PC-3 (cell line): Measurements from ENCODE around the gene AIFM1. TPM values are rescaled to one million over a fixed set of nuclear protein-coding genes. Genes with fewer than 3 reads are reported as not detected.

Source experiments
- ATAC-seq: fragments of 200-7000 bp; cut with Tn5 transposase; 2 replicates; pipeline ENCODE4 v1.9.1; 2020; ENCODE audit warnings: mild to moderate bottlenecking, moderate library complexity
- BruUV-seq: library from RNA; stranded (reverse); fragments of 400-500 nt; replicated peaks from 2 replicates; lab custom pipeline; 2021; lab: Mats Ljungman, UMichigan
- CTCF ChIA-PET: fragments of 300-600 bp; sonication (Branson Sonifier 250); formaldehyde crosslinking; loops from one replicate; lab custom pipeline; 2022; ENCODE audit warnings: antibody characterized with exemption; lab: Charles Lee
- POLR2A ChIA-PET: fragments of 300-600 bp; sonication (Branson Sonifier 250); formaldehyde crosslinking; loops from one replicate; lab custom pipeline; 2022; ENCODE audit warnings: antibody characterized with exemption; ENCODE audit not compliant: unreplicated experiment; lab: Charles Lee
- DNase-seq: peaks from one replicate; pipeline ENCODE4 v3.0.0-alpha.2; 2015
- H2AFZ ChIP-seq: fragments of 300-600 bp; sonication (generic); 2 replicates; pipeline ENCODE4 v1.6.0; 2016; ENCODE audit warnings: antibody characterized with exemption, low read length
- H3F3A ChIP-seq: fragments of 300-600 bp; sonication (generic); one replicate; pipeline ENCODE4 v1.6.0; 2017; ENCODE audit warnings: antibody characterized with exemption, low read length, control low read depth, mild to moderate bottlenecking; ENCODE audit not compliant: unreplicated experiment
- H3K27ac ChIP-seq: fragments of 300-600 bp; sonication (generic); 2 replicates; pipeline ENCODE4 v1.5.1; 2016; ENCODE audit warnings: mild to moderate bottlenecking, low read length
- H3K27me3 ChIP-seq: fragments of 300-600 bp; sonication (generic); 2 replicates; pipeline ENCODE4 v1.6.1; 2016; ENCODE audit warnings: low read length, mixed read lengths
- H3K36me3 ChIP-seq: fragments of 300-600 bp; sonication (generic); 2 replicates; pipeline ENCODE4 v1.6.1; 2016; ENCODE audit warnings: low read depth, mixed run types, low read length, mixed read lengths
- H3K4me1 ChIP-seq: fragments of 300-600 bp; sonication (generic); 2 replicates; pipeline ENCODE4 v1.5.1; 2016; ENCODE audit warnings: low read length; ENCODE audit not compliant: insufficient read depth
- H3K4me2 ChIP-seq: fragments of 300-600 bp; sonication (generic); 2 replicates; pipeline ENCODE4 v1.6.0; 2016; ENCODE audit warnings: low read length
- H3K4me3 ChIP-seq: fragments of 300-600 bp; sonication (generic); 2 replicates; pipeline ENCODE4 v1.5.1; 2016; ENCODE audit warnings: mild to moderate bottlenecking, low read length, mixed read lengths
- H3K79me2 ChIP-seq: fragments of 300-600 bp; sonication (generic); 2 replicates; pipeline ENCODE4 v1.6.1; 2017; ENCODE audit warnings: low read length, mixed read lengths
- H3K9ac ChIP-seq: fragments of 300-600 bp; sonication (generic); 2 replicates; pipeline ENCODE4 v1.6.0; 2016; ENCODE audit warnings: mild to moderate bottlenecking, low read length
- H3K9me2 ChIP-seq: fragments of 300-600 bp; sonication (generic); replicated peaks from 2 replicates; pipeline ENCODE4 v1.6.1; 2016; ENCODE audit warnings: mixed run types, low read length, mixed read lengths
- H3K9me3 ChIP-seq: fragments of 300-600 bp; sonication (generic); 2 replicates; pipeline ENCODE4 v1.6.1; 2016; ENCODE audit warnings: low read length, mixed read lengths
- H4K20me1 ChIP-seq: fragments of 300-600 bp; sonication (generic); 2 replicates; pipeline ENCODE4 v1.6.1; 2016; ENCODE audit warnings: low read length, mixed read lengths
- CTCF ChIP-seq: fragments of 300-600 bp; sonication (generic); conservative IDR thresholded peaks from 2 replicates; pipeline ENCODE4 v1.5.1; 2017; ENCODE audit warnings: antibody characterized with exemption, low read depth, mild to moderate bottlenecking, low read length
- EZH2 ChIP-seq: fragments of 300-600 bp; sonication (generic); IDR thresholded peaks from one replicate; pipeline ENCODE4 v1.6.1; 2017; ENCODE audit warnings: antibody characterized with exemption, mild to moderate bottlenecking, low read length; ENCODE audit not compliant: unreplicated experiment
- EZH2phosphoT487 ChIP-seq: fragments of 300-600 bp; sonication (generic); IDR thresholded peaks from 2 replicates; pipeline ENCODE4 v1.6.1; 2018; ENCODE audit warnings: mild to moderate bottlenecking, antibody characterized with exemption, low read length, borderline replicate concordance
- intact Hi-C: fragments of 100-400 bp; cut with micrococcal nuclease; formaldehyde crosslinking; loops from 2 replicates; pipeline ENCODE4 v1.9.0; 2023
- total RNA-seq: library from RNA; depleted of rRNA; stranded (reverse); fragments of >200 nt; gene quantifications from 2 replicates; pipeline ENCODE4 v1.2.3, GENCODE V29; 2014

The AIFM1 gene
- total RNA-seq, 1 experiment from 2014 or later = 51.8 TPM

GRCh38 chrX:130091980-130092522 lies 73.6 kb downstream of the AIFM1 start:
- H3K9ac ChIP-seq = no peak overlapping the region
- H4K20me1 ChIP-seq = no peaks in the 10 kb centered on the region
- no peak overlapping the region for H2AFZ ChIP-seq
- no TSS peak for BruUV-seq
- ATAC-seq (no peak), DNase-seq (no peak)
- intact Hi-C loops = no loop called here
- CTCF ChIA-PET = no interaction called here
- H3F3A ChIP-seq = no peaks in the 10 kb centered on the region
- H3K27ac ChIP-seq = no peak overlapping the region
- no peak overlapping the region for H3K4me3 ChIP-seq
- no peaks in the 10 kb centered on the region for H3K27me3 ChIP-seq
- TF ChIP-seq EZH2phosphoT487 (no peak), EZH2 (no peak), CTCF (no peak)
- no peaks in the 10 kb centered on the region for H3K36me3 ChIP-seq
- no peak overlapping the region for H3K4me2 ChIP-seq
- POLR2A ChIA-PET = no interaction called here
- no peaks in the 10 kb centered on the region for H3K9me3 ChIP-seq
- H3K79me2 ChIP-seq = no peaks in the 10 kb centered on the region; the same call in 1 of the 2 replicates
- H3K9me2 ChIP-seq = no peaks in the 10 kb centered on the region
- H3K4me1 ChIP-seq = no peaks in the 10 kb centered on the region

- BruUV-seq = no TSS peak
- H3K9me2 ChIP-seq = no peaks in the 10 kb centered on the region
- 0 out of 2 replicates have a peak, but pooled peaks cover 2% of the 10 kb centered on the region for H3K36me3 ChIP-seq
- no peak overlapping the region for H3K4me2 ChIP-seq
- no peak overlapping the region for H3K9ac ChIP-seq
- no peaks in the 10 kb centered on the region for H3K27me3 ChIP-seq
- H3K79me2 ChIP-seq = no peaks in the 10 kb centered on the region; the same call in 1 of the 2 replicates
- no peak overlapping the region for H3K4me3 ChIP-seq
- no peaks in the 10 kb centered on the region for H3K4me1 ChIP-seq
- POLR2A ChIA-PET = no interaction called here
- no peaks in the 10 kb centered on the region for H3K9me3 ChIP-seq
- CTCF ChIA-PET = no interaction called here
- TF ChIP-seq CTCF = no peak
- TF ChIP-seq EZH2phosphoT487 = no peak
- TF ChIP-seq EZH2 = no peak
- DNase-seq (no peak), ATAC-seq (no peak)
- no peaks in the 10 kb centered on the region for H3F3A ChIP-seq
- H4K20me1 ChIP-seq = no peaks in the 10 kb centered on the region
- H3K27ac ChIP-seq = no peak overlapping the region
- intact Hi-C loops = no loop called here
- H2AFZ ChIP-seq = no peak overlapping the region
These were observed 75.3 kb downstream of the AIFM1 start for GRCh38 chrX:130090364-130090763.

- TF ChIP-seq EZH2phosphoT487 = no peak
- no peak for TF ChIP-seq EZH2
- TF ChIP-seq CTCF = no peak
- POLR2A ChIA-PET = no interaction called here
- H3K4me2 ChIP-seq = no peak overlapping the region
These were observed 79.0 kb downstream of the AIFM1 start for GRCh38 chrX:130086447-130087206.

More at GRCh38 chrX:130086447-130087206, 79.0 kb downstream of the AIFM1 start:
- Histone ChIP-seq H3K27ac (no peak overlapping the region), H3K9me3 (no peaks in the 10 kb centered on the region), H3K4me1 (no peaks in the 10 kb centered on the region), H3K9ac (no peak overlapping the region), H4K20me1 (no peaks in the 10 kb centered on the region), H3K79me2 (0 out of 2 replicates have a peak, but pooled peaks cover 5% of the 10 kb centered on the region), H3K27me3 (no peaks in the 10 kb centered on the region), H2AFZ (no peak overlapping the region), H3K36me3 (0 out of 2 replicates have a peak, but pooled peaks cover 3% of the 10 kb centered on the region), H3F3A (no peaks in the 10 kb centered on the region), H3K9me2 (no peaks in the 10 kb centered on the region), H3K4me3 (no peak overlapping the region)
- no peak for DNase-seq
- no TSS peak for BruUV-seq
- CTCF ChIA-PET = no interaction called here
- intact Hi-C loops = no loop called here
- ATAC-seq = no peak
